Neural cell (in vitro differentiated cells): ENCODE results near the gene SBNO2.
"Not testable (repeated sequence)": the region's sequence is repeated elsewhere in the genome, so short reads cannot be mapped to it uniquely, and the experiment has no call there.

Source experiments
- CTCF ChIP-seq: fragments of 450-650 bp; IDR thresholded peaks from 2 replicates; pipeline ENCODE4 v1.5.1; 2014; ENCODE audit warnings: antibody characterized with exemption, mild to moderate bottlenecking, moderate library complexity; ENCODE audit not compliant: poor library complexity, severe bottlenecking
- POLR2AphosphoS5 ChIP-seq: IDR thresholded peaks from 2 replicates; pipeline ENCODE4 v1.6.1; 2012
- REST ChIP-seq: IDR thresholded peaks from 2 replicates; pipeline ENCODE4 v1.6.1; 2012; ENCODE audit warnings: borderline replicate concordance

DNA sequence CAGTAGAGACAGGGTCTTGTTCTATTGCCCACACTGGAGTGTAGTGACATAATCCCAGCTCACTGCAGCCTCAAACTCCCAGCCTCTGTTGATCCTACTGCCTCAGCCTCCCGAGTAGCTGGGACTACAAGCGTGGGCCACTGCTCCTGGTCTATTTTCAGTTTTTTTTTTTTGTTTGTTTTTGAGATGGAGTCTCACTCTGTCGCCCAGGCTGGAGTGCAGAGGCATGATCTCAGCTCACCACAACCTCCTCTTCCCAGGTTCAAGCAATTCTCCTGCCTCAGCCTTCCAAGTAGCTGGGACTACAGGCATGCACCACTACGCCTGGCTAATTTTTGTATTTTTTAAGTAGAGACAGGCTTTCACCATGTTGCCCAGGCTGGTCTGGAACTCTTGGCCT lies 26.5 kb upstream of the SBNO2 start:
- not testable (repeated sequence) for TF ChIP-seq CTCF, POLR2AphosphoS5, REST
